ENCODE results near the gene ITPKB. TPM values are rescaled to one million over a fixed set of nuclear protein-coding genes. Genes with fewer than 3 reads are reported as not detected.

ITPKB gene
- total RNA-seq, 1 experiment from 2014 or later, result 9.5 TPM

- Mint-ChIP-seq H3K27me3 (ENCODE audit: insufficient read depth, unreplicated experiment) (no peaks in the 10 kb centered on the region), H3K9me3 (ENCODE audit: unreplicated experiment) (no peaks in the 10 kb centered on the region), H3K36me3 (ENCODE audit: insufficient read depth, unreplicated experiment) (peaks cover 9% of the 10 kb centered on the region), H3K4me3 (ENCODE audit: unreplicated experiment) (peak overlapping the region; percentile 19), H3K4me1 (ENCODE audit: insufficient read depth, unreplicated experiment) (peaks cover 29% of the 10 kb centered on the region), H3K27ac (ENCODE audit: low read depth, unreplicated experiment) (peak overlapping the region; percentile 91)
- CTCF ChIA-PET, result interaction anchor here (0.7 to 2.4 kb wide), 5 partner anchors 11 to 113 kb away, joined by 3 to 9 read pairs (median 3); no protein-coding TSS in a partner anchor
- peak; percentile 93 for DNase-seq (ENCODE audit: unreplicated experiment)
- POLR2A ChIA-PET, result interaction anchor here (0.7 to 2.5 kb wide), 18 partner anchors 9 to 681 kb away, joined by 3 to 17 read pairs (median 4); partner anchors contain the start of genes COQ8A and ITPKB
- TF ChIP-seq CTCF (IDR thresholded peaks at IDR 0.05; ENCODE audit: unreplicated experiment), result no peak
- BruUV-seq (replicated peaks), result no TSS peak
- intact Hi-C loops (cut with micrococcal nuclease), result loop anchor here (5.0 kb wide), 1 partner anchor 51 kb away; no protein-coding TSS in a partner anchor
These were observed 30.7 kb downstream of the ITPKB start for GRCh38 chr1:226708342-226708780.

GRCh38 chr1:226706684-226707083 is 32.4 kb downstream of the ITPKB start:
- no peak overlapping the region for H3K4me3 Mint-ChIP-seq (ENCODE audit: unreplicated experiment)
- peaks cover 8% of the 10 kb centered on the region for H3K36me3 Mint-ChIP-seq (ENCODE audit: insufficient read depth, unreplicated experiment)
- H3K27ac Mint-ChIP-seq (ENCODE audit: low read depth, unreplicated experiment), result no peak overlapping the region
- H3K27me3 Mint-ChIP-seq (ENCODE audit: insufficient read depth, unreplicated experiment), result no peaks in the 10 kb centered on the region
- TF ChIP-seq CTCF (IDR thresholded peaks at IDR 0.05; ENCODE audit: unreplicated experiment), result no peak
- POLR2A ChIA-PET, result interaction anchor here (0.5 to 2.5 kb wide), 8 partner anchors 9 to 761 kb away, joined by 3 to 17 read pairs (median 6); partner anchors contain the start of gene ITPKB
- intact Hi-C loops (cut with micrococcal nuclease), result loop anchor here (5.0 kb wide), 1 partner anchor 49 kb away; no protein-coding TSS in a partner anchor
- peaks cover 37% of the 10 kb centered on the region for H3K4me1 Mint-ChIP-seq (ENCODE audit: insufficient read depth, unreplicated experiment)
- no peak for DNase-seq (ENCODE audit: unreplicated experiment)
- CTCF ChIA-PET, result interaction anchor here (0.6 to 5.3 kb wide), 7 partner anchors 10 to 177 kb away, joined by 3 to 25 read pairs (median 6); no protein-coding TSS in a partner anchor
- no peaks in the 10 kb centered on the region for H3K9me3 Mint-ChIP-seq (ENCODE audit: unreplicated experiment)
- BruUV-seq (replicated peaks), result no TSS peak

GRCh38 chr1:226704169-226704937 is 34.7 kb downstream of the ITPKB start:
- H3K36me3 Mint-ChIP-seq (ENCODE audit: insufficient read depth, unreplicated experiment), result peaks cover 8% of the 10 kb centered on the region
- peak overlapping the region; percentile 62 for H3K4me3 Mint-ChIP-seq (ENCODE audit: unreplicated experiment)
- intact Hi-C loops (cut with micrococcal nuclease), result no loop called here
- no peak for DNase-seq (ENCODE audit: unreplicated experiment)
- H3K9me3 Mint-ChIP-seq (ENCODE audit: unreplicated experiment), result no peaks in the 10 kb centered on the region
- peaks cover 26% of the 10 kb centered on the region for H3K4me1 Mint-ChIP-seq (ENCODE audit: insufficient read depth, unreplicated experiment)
- POLR2A ChIA-PET, result interaction anchor here (0.6 to 4.4 kb wide), 23 partner anchors 8 to 418 kb away, joined by 3 to 42 read pairs (median 6); partner anchors contain the start of genes COQ8A, ITPKB and PARP1
- CTCF ChIA-PET, result interaction anchor here (0.6 to 5.3 kb wide), 7 partner anchors 12 to 339 kb away, joined by 3 to 25 read pairs (median 4); no protein-coding TSS in a partner anchor
- H3K27me3 Mint-ChIP-seq (ENCODE audit: insufficient read depth, unreplicated experiment), result no peaks in the 10 kb centered on the region
- BruUV-seq (replicated peaks), result no TSS peak
- TF ChIP-seq CTCF (IDR thresholded peaks at IDR 0.05; ENCODE audit: unreplicated experiment), result no peak
- peak overlapping the region; percentile 9 for H3K27ac Mint-ChIP-seq (ENCODE audit: low read depth, unreplicated experiment)

Data from MCF 10A (cell line).